GM21360 (cell line): ENCODE results near the gene KDM4C.
"Not testable (repeated sequence)": the region's sequence is repeated elsewhere in the genome, so short reads cannot be mapped to it uniquely, and the experiment has no call there.

ENCODE experiments used
- ATAC-seq: cut with Tn5 transposase; IDR thresholded peaks from one replicate; pipeline ENCODE4 v1.9.1; 2021; ENCODE audit warnings: mild to moderate bottlenecking, moderate library complexity; ENCODE audit not compliant: unreplicated experiment

Gene KDM4C

DNA sequence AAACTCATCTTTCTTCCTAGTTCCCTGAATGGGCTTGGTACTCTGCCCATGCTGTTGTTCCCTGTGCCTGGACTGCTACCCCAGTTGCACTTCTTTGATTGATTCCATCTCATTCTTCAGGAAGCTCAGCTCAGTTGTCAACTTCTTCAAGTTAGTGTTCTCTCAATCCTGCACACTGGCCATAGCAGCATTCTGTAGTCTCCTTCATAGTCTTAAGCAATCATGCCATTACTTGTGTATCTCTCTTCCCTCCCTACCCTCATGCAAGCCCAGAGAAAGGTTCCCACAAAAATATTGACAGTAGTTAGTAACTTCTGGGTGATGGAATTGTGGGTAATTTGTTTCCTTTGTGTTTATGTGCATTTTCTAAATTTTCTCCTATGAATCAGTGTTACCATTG is 5.5 kb downstream of the KDM4C start:
- no peak for ATAC-seq

DNA sequence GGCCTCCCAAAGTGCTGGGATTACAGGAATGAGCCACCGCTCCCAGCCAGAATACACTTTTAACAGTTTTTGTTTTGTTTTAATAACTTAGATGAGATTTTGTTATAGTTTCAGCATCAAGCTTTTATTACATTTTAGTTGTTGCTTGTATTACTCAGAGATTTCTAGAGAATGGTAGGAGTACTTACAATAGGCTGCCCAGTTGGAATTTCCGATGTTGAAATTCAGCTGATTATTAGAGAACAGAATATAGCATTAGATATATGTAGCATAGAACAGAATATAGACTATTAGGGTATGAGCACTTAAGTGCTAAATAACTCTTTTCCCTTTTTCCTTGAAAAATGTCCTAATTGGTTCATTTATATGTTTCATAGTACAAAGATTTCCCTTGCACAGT is 6.2 kb downstream of the KDM4C start:
- no peak for ATAC-seq

DNA sequence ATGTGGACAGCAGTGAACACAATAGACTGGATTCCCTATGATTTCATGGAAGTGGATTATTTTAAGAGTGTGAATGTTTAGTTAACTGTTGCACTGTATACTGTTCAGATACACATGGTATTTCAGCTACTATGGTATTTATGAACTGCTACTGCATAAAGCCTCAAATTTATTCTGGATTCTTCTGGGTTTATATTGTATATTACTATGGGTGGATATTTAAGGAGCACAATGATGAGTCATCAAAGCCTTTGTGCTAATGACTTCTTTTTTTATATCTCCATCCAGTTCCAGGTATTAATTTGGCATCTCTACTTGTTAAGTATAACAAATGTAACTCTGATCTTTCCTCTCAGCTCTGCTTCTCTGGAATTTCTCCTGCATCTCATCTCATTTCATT is 6.8 kb downstream of the KDM4C start:
- no peak for ATAC-seq

DNA sequence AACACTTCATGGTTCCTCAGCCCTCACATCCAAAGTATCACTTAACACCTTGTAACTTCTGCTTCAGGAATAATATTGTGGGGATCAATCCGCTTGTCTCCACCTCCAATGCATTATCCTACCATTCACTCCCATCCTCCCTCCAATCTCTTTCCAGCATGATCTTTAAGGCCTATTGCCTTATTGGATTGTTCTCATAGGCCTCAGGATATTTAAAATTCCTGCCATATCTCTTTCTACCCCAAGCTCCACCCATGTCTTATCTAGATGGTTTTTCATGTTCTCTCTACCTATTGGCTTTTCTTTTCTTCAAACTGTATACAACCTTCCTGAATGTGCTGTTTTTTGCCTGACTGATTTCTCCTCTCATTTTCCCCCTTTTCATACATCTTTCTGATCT is 7.2 kb downstream of the KDM4C start:
- no peak for ATAC-seq

DNA sequence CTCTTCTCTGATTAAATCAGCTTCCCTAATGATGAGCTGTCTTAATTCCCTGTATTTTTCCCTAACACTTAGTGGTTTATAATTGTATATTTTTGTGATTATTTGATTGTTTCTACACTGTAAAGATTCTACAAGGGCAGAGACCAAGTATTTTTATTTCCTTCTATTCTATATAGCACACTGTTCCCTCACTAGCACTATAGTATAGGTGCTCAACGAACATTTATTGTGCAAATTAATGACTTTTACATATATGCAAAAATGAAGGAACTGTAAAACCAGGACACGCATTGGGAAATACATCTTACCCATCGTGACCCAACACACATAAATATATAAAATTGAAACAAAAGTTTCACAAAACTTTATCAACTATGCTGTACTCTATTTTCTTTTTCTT is 7.6 kb downstream of the KDM4C start:
- no peak for ATAC-seq

DNA sequence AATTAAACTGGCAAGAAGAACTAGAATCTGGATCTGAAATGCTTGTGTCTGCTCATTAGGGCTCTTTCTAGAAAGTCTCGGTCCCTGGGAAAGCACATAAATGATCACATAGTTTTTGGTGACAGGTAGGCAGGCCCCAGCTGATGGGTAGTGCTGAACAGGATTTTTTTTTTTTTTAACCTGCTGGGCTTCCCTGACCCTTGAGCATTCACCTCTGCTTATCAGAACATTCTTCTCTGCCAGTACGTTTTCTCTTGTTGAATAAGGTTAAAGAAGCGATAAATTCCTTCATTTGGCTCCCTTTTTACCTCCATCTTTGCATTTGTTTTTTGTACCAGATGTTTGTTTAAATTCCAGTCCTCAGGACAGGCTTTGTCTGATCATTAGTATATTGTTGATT is 8.8 kb downstream of the KDM4C start:
- ATAC-seq: no peak

DNA sequence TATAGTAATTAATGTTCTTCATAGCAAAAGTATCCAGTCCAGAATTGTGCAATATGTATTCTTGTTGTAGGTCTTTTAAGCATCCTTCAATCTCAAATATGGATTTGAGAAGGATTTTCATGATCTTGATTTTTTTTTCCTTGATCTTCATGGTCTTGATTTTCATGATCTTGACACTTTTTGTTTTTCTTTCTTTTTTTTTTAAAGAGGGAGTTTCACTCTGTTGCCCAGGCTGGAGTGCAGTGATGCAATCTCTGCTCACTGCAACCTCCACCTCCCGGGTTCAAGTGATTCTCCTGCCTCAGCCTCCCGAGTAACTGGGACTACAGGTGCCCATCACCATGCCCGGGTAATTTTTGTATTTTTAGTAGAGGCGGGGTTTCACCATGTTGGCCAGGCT is 10.8 kb downstream of the KDM4C start:
- ATAC-seq: not testable (repeated sequence)

DNA sequence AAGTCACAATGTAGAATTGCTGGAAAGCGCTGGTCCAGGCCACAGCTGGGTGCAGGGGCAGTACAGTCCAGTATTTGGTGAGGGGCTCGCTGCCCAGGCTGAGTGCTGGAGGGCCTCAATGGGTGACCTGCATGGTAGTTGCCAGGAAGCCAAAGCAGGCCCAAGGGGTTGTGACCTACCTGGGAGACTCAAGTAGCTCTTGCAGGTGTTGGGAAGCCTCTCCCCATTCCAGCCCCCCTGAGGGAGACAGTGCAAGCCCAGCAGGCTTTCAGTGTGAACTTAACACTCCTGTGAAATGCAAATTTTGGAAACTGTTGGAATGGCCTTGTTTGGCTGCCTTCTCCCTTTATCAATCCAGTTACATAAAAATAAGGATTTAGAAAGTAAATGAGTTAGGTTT is 13.9 kb downstream of the KDM4C start:
- no peak for ATAC-seq

DNA sequence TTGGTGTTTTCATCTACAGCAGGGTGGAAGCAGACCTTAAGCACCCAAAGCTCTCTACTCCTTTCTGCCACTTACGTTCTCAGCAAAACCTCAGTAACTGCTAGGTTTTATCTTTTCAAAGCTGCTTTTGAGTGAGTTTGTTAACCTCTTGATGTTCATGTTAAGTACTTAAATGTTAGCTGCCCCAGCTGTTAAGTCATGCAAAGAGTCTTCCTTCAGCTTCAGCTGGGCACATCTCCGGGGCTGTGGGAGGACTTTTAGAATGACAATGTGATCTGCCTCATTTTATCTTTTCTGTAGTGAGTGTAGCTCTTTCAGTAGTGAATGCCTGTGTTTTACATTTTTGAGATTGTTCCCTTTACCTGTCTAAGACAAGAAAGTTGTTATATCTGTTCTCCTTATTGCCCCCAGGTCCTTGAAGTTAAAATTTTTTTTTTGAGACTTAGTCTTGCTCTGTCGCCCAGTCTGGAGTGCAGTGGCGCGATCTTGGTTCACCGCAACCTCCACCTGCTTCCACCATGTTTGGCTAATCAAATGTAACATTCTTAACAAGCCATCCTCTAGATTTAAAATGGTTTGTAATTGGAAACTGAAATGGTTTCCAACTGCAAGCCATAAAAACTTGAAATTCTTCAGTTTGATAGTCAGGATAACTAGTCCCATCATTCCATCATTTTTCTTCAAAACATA is 19.6 kb downstream of the KDM4C start:
- peak; percentile 65 for ATAC-seq

DNA sequence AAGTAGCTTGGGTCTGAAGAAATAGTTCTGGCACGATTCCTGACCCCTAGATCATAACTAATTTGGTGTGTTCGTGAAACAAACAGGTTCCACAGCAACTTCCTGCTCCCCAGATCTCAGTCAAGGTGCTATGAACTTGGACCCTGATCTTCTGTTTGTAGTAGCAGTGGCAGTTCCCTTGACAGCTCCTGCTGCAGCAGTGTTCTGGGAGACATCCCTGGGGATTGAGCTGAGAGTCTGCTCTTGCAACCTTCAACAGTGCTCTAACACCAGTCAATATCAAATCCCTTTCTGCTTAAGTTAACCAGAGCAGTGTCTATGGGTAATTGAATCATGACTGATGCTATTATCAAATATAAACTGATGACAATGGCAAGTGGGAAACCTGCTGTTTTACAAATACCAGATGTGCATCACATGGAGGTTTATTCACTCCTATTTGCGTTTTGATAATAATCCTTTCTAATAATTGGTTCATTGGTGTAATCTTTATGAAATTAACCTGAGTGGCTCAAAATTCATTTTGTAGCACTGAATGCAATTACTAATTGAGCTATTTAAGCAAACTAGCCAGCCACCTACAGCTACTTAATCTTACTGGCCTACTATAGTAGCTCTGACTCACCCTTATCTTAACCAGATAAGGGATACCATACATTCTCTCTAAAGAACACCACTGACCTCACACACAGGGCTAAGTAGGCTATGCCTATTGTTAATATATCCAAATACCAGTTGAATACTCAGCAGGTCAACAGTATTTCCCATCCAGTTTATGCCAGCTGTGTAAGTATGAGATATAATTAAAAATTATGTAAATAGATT is 21.9 kb downstream of the KDM4C start:
- no peak for ATAC-seq

DNA sequence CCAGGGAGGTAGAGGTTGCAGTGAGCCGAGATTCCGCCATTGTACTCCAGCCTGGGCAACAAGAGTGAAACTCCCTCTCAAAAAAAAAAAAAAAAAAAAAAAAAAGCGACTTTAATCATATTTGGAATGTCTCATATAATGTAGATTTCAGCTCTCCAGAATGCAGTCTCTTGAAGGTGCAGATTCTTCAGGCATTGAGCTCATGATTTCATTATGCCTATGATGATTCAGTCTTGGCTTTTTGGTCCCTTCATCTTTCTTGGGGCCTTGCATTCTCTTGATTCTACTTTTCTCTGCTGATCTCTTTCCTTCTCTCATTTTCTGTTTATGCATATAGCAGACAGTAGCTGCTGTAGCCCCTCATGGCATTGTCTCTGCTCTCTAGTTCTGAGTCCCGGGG is 22.9 kb downstream of the KDM4C start:
- no peak for ATAC-seq

DNA sequence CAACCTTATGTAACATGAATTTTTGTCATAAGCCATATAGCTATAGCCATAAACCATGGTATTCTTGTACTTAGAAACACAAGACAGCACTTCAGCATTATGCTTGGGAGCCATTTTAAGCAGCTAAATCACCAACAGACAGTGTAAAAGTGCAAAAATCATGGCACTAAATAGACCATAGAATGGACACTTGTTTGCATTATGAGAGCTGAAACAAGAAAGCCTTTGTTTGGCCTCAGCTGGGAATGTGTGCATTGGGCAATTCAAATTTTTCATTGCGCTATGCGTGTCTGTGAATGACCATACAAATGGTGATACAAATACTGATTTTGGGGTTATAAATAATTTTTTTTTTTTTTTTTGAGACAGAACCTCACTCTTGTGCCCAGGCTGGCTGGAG is 23.7 kb downstream of the KDM4C start:
- no peak for ATAC-seq

DNA sequence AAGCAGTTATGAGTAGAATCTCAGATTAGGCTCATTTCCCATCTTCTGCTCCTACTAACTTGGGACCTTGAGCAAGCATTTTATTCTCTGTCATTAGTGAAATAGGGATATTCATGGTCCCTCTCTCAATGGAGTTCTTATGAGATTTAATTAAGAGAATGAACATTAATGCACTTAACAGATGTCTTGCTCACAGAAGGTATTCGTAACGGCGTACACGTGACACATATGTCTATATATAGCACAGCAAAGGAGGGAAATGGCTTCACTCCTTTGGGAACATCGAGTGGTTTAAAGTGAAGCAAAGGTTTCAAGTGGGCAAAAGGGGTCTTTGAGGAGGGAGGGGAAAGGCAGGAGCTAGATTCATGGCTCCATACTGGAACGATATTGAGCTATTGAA is 24.6 kb downstream of the KDM4C start:
- ATAC-seq: no peak

DNA sequence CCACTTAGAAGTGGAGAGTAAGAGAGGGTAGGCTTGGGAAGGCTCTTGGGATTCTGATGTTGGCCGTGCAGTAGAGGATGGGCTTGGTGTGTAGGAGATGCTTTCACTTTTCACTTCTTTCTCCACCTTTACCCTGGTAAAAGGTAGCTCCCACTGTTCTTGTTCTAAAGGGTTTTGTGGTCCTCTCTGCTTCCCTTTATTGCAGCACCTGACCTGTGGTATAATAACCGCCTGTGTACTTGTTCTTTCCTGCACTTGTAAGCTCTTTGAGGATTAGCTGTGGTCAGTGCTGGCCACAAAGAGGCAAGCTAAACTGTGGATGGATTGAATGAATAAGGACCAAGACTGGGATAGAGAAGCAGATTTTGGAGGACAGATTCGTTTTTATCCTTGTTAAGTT is 25.2 kb downstream of the KDM4C start:
- no peak for ATAC-seq

DNA sequence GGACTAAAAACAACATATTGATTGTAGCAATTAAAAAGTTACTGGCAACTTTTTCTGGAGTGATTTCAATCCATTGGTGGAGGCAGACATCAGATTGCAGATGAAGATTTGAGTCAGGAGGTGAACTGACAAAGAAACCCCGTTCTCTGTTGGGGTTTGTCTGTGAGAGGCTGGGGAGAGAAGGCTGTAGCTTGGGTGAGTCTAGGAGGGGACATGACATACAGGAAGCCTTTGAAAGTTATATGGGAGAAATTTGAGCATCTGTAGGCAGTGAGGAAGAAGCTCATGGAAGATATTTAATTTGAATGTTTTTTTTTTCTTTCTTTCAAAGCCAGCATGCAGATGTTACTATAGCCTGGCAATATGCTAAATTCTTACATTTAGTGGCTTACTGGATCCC is 26.0 kb downstream of the KDM4C start:
- no peak for ATAC-seq

DNA sequence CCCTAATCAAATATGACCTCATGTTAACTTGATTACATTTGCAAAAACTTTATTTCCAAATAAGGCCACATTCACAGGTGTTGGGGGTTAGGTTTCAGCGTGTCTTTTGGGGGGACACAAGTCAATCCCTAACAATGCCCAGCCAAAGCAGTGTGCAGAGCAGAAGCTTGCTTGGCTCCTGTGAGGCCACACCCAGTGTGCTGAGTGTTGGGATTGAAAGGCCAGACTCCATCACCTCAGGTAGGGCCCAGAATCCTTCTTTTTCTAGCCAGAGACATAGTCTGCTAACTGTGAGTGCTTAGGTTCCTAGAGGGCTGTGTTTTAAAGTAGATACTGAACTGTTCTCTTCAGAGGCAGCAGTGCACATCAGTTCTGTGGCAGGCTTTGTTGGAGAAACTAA is 27.9 kb downstream of the KDM4C start:
- no peak for ATAC-seq

DNA sequence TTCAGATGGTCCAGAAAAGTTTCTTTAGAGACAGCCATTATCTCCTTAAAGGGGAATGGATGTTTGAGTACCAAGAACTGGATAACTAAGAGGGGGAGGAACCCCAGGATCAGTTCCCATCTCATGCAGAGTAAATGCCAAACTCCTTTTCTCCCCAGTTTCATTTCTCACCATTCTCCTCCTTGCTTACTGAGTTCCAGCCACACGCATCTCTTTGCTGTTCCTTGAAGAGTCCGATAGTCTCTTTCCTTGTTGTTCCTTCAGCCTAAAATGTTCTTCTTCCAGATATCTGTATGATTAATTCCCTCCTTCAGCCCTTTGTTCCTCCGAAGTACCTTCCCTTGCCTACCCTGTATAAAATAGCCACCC is 30.0 kb downstream of the KDM4C start:
- ATAC-seq: no peak

DNA sequence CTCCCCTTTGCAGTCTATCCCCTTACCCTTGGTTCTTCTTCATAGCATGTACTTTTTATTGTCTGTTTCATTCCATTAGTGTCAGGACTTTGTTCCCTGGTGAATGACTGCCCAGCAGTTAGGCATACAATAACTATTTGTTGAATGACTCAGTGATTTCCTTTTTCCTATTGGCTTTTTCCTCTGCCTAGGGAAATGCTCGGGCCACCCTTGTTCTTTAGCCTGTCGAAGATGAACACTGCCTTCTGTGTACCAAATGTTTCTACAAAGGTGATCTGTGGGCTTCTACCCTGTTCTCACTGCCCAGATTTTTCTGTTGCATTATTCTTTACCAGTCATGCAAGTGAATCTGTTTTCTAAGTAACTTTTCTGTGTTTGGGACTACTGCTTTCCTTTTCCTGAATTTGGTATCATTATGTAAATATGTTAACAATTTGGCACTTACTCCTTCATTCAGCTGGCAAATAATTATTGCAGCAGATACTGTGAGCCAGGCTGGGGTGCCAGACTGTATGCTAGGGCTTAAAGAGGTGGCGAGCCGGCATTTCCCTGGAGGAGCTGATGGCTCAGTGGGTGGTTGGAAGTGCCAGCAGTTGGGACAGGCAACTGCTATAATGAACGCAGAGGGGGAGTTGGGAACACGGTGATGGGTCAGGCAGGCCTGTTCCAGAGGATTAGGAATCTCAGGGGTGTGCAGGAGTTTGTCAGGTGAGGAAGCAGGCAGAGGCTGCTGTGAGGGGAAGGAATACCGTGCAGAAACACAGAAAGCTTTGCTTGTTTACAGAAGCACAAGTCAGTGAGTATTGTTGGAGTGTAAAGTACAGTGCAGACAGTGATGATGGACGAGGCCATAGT is 30.6 kb downstream of the KDM4C start:
- ATAC-seq: no peak

DNA sequence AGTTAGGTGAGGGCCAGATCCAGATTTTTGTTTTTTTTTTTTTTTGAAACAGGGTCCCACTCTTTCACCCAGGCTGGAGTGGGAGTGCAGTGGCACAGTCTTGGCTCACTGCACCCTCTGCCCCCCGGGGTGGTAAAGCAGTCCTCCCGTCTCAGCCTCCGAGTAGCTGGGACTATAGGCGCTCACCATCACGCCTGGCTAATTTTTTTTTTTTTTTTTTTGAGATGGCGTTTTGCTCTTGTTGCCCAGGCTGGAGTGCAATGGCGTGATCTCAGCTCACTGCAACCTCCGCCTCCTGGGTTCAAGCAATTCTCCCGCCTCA is 31.2 kb downstream of the KDM4C start:
- not testable (repeated sequence) for ATAC-seq

DNA sequence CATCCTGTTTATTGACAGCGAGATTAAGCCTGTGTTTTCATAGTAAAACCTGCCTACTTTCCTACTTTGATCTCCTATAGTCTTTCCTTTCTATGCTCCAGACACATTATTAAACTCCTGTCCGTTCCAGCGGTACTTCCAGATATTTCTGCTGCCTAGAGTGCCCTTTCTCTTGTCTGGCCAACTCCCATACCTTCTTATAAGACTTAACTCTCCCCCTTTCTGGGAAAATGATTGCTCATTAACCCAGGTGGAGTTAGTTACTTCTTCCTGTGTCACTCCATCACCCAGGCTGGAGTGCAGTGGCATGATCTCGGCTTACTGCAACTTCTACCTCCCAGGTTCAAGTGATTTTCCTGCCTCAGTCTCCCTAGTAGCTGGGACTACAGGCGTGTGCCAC is 33.1 kb downstream of the KDM4C start:
- no peak for ATAC-seq

DNA sequence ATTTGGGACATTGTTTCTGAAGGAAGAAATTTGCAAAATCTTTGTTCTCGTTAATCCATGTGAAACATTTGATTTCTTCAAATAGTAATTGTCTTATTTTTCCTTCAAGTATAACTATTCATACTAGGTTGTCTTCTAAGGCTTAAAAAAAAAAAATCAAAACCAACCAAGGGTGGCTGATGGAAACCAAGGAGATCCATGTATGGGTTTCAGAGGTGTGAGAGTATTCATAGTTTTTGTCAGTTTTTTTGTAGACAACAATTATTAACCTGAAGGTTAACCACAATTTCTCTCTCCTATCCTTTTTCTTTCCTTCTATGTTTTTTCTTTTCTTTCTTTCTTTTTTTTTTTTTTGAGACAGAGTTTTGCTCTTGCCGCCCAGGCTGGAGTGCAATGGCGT is 35.4 kb downstream of the KDM4C start:
- ATAC-seq: no peak

DNA sequence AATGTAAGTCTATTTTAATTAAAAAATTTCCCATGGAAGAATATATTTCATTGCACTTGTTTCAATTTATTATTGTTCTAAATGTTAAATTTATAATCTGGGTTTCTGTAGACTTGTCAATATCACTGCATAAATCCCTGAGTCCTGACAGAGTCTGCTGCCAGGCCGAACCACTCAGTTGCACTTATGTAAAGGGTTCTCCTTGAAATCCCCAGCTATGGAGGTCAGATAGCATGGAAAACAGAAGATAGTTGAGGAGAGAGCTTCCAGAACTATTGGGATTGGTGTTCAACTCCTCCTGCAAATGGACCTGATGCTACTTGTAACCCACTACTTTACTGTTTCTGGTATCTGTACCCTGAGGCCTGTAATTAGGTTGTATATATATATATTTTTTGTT is 37.2 kb downstream of the KDM4C start:
- no peak for ATAC-seq
